Measurements from ENCODE around the gene BCCIP. TPM values are rescaled to one million over a fixed set of nuclear protein-coding genes. Genes with fewer than 3 reads are reported as not detected.

Gene BCCIP
- total RNA-seq, 1 donor from 2014 or later: 25.3 TPM

GRCh38 chr10:125883211-125883610 is 59.9 kb downstream of the BCCIP start:
- ATAC-seq (no peak), DNase-seq (ENCODE audit: low spot score) (no peak)

Other genes starting within 250 kb of the BCCIP start
- not detected for gene TEX36, start 140.4 kb upstream of the BCCIP start, total RNA-seq
- 5.7 TPM for gene EDRF1, start 103.8 kb upstream of the BCCIP start, total RNA-seq
- 0.20 TPM for gene MMP21, start 47.7 kb upstream of the BCCIP start, total RNA-seq
- gene UROS, start 288 bp upstream of the BCCIP start, total RNA-seq: 28.3 TPM
- 12.7 TPM for gene DHX32, start 57.7 kb downstream of the BCCIP start, total RNA-seq
- not detected for gene FANK1, start 73.0 kb downstream of the BCCIP start, total RNA-seq